HepG2 (cell line): ENCODE measurements around the gene FHDC1.

Experiments used
- ASH2L ChIP-seq: fragments of 300-600, 200-600 bp; sonication (generic); IDR thresholded peaks from 2 replicates; pipeline ENCODE4 v1.7.0; 2017; ENCODE audit warnings: low read depth, mild to moderate bottlenecking, moderate library complexity, mixed read lengths, low read length; ENCODE audit not compliant: insufficient read length
- ATF3 ChIP-seq: sonication (generic); formaldehyde crosslinking; IDR thresholded peaks from 2 replicates; pipeline ENCODE4 v1.4.0; 2020; ENCODE audit warnings: missing genetic modification reagents
- CTCF ChIP-seq: sonication (generic); formaldehyde crosslinking; IDR thresholded peaks from 2 replicates; pipeline ENCODE4 v1.5.0; 2020; ENCODE audit warnings: mild to moderate bottlenecking, missing genetic modification reagents, moderate library complexity
- E2F1 ChIP-seq: sonication (generic); formaldehyde crosslinking; IDR thresholded peaks from 2 replicates; pipeline ENCODE4 v1.5.0; 2020; ENCODE audit warnings: missing genetic modification reagents
- KLF6 ChIP-seq: IDR thresholded peaks from 2 replicates; pipeline ENCODE4 v1.8.0; 2016; ENCODE audit warnings: missing biosample characterization, missing genetic modification reagents
- MATR3 ChIP-seq: sonication (generic); formaldehyde crosslinking; IDR thresholded peaks from 2 replicates; pipeline ENCODE4 v1.4.0; 2020; ENCODE audit warnings: missing genetic modification reagents
- ZNF564 ChIP-seq: sonication (generic); formaldehyde crosslinking; IDR thresholded peaks from 2 replicates; pipeline ENCODE4 v1.8.1; 2023; ENCODE audit warnings: mild to moderate bottlenecking, missing genetic modification reagents
- TF ChIP-seq, protein P1 (sequence below): fragments of 450-650 bp; IDR thresholded peaks from 2 replicates; pipeline ENCODE4 v1.6.1; 2017; ENCODE audit warnings: mild to moderate bottlenecking
- TF ChIP-seq, protein P2 (sequence below): sonication (generic); formaldehyde crosslinking; IDR thresholded peaks from 2 replicates; pipeline ENCODE4 v1.4.0; 2020; ENCODE audit warnings: missing genetic modification reagents, mild to moderate bottlenecking, borderline replicate concordance

- TF ChIP-seq E2F1 (CRISPR knock-in tag) (no peak), MATR3 (CRISPR knock-in tag) (no peak), ATF3 (no peak), ASH2L (no peak), CTCF (CRISPR knock-in tag) (no peak), KLF6 (CRISPR knock-in tag) (no peak), ZNF564 (no peak)
- TF ChIP-seq, protein P1, sequence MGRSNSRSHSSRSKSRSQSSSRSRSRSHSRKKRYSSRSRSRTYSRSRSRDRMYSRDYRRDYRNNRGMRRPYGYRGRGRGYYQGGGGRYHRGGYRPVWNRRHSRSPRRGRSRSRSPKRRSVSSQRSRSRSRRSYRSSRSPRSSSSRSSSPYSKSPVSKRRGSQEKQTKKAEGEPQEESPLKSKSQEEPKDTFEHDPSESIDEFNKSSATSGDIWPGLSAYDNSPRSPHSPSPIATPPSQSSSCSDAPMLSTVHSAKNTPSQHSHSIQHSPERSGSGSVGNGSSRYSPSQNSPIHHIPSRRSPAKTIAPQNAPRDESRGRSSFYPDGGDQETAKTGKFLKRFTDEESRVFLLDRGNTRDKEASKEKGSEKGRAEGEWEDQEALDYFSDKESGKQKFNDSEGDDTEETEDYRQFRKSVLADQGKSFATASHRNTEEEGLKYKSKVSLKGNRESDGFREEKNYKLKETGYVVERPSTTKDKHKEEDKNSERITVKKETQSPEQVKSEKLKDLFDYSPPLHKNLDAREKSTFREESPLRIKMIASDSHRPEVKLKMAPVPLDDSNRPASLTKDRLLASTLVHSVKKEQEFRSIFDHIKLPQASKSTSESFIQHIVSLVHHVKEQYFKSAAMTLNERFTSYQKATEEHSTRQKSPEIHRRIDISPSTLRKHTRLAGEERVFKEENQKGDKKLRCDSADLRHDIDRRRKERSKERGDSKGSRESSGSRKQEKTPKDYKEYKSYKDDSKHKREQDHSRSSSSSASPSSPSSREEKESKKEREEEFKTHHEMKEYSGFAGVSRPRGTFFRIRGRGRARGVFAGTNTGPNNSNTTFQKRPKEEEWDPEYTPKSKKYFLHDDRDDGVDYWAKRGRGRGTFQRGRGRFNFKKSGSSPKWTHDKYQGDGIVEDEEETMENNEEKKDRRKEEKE, result no peak
- TF ChIP-seq, protein P2, sequence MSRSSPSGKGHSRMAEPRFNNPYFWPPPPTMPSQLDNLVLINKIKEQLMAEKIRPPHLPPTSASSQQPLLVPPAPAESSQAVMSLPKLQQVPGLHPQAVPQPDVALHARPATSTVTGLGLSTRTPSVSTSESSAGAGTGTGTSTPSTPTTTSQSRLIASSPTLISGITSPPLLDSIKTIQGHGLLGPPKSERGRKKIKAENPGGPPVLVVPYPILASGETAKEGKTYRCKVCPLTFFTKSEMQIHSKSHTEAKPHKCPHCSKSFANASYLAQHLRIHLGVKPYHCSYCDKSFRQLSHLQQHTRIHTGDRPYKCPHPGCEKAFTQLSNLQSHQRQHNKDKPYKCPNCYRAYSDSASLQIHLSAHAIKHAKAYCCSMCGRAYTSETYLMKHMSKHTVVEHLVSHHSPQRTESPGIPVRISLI (CRISPR knock-in tag), result no peak
Observed at GRCh38 chr4:152940461-152940860, 4.3 kb downstream of the FHDC1 start.
